Measurements from ENCODE around the gene PPP1R3A. TPM values are rescaled to one million over a fixed set of nuclear protein-coding genes. Genes with fewer than 3 reads are reported as not detected.

The PPP1R3A gene
- polyA plus RNA-seq, 1 donor from 2014 or later = 1.6 TPM

DNA sequence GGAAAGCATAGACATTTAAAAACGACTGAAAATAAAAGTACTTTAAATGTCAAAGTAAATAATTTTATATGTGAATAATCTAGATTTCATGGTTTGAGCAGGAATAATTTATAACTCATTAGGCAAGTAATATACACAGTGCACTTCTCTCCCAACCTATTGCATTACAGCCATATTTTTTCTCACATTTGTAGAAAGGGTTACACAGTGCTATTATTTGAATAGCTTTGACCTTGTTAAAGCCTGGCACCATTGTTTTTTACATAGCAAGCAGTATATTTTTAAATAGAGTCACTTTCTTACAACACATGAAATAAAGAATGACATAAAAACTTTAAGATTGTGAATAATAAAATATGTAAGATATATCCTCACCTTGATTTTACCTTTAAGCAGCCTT lies 969 bp downstream of the PPP1R3A start:
- Histone ChIP-seq H3K9me3 (ENCODE audit: low read length) (no peaks in the 10 kb centered on the region), H3K79me2 (replicated peaks; ENCODE audit: insufficient read depth, low read length) (no peaks in the 10 kb centered on the region), H3K9me2 (ENCODE audit: insufficient read depth, low read length) (no peaks in the 10 kb centered on the region), H3K27ac (ENCODE audit: low read length) (peak overlapping the region; percentile 94), H3K4me3 (ENCODE audit: low read length) (no peak overlapping the region), H3K9ac (ENCODE audit: low read length) (no peak overlapping the region), H3K4me2 (ENCODE audit: low read length) (no peak overlapping the region), H4K20me1 (ENCODE audit: insufficient read depth) (no peaks in the 10 kb centered on the region), H3K27me3 (ENCODE audit: insufficient read depth, low read depth, low read length) (no peaks in the 10 kb centered on the region), H3K36me3 (ENCODE audit: insufficient read depth, low read length) (no peaks in the 10 kb centered on the region), H3F3A (ENCODE audit: insufficient read depth, low read length, poor library complexity, severe bottlenecking) (peaks cover 10% of the 10 kb centered on the region), H2AFZ (ENCODE audit: low read depth, low read length) (no peak overlapping the region)
- no peak for TF ChIP-seq EP300 (conservative IDR thresholded peaks at IDR 0.05; ENCODE audit: poor library complexity, severe bottlenecking)

DNA sequence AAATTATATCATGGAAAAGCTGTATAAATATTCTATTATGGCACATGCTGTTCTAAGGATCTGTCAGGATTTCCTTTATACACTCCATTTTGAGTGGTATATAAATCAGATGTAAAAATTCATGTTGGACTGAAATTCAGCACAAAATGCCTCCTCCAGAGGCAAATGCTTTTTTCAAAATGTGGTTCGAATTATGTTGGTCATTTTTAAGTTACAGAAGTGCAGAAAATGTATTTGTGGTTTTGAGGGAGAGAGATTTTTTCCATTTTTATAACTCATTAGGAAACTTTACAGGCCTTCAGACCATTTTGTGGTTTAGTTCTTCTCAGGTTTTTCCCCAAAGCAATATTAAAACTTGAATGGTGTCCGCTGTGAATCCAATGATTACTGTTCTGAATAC lies 2.9 kb downstream of the PPP1R3A start:
- no peaks in the 10 kb centered on the region for H4K20me1 ChIP-seq (ENCODE audit: insufficient read depth)
- H3K27ac ChIP-seq (ENCODE audit: low read length) = no peak overlapping the region
- H3K9ac ChIP-seq (ENCODE audit: low read length) = no peak overlapping the region
- no peaks in the 10 kb centered on the region for H3K36me3 ChIP-seq (ENCODE audit: insufficient read depth, low read length)
- H3K27me3 ChIP-seq (ENCODE audit: insufficient read depth, low read depth, low read length) = no peaks in the 10 kb centered on the region
- H2AFZ ChIP-seq (ENCODE audit: low read depth, low read length) = no peak overlapping the region
- no peak overlapping the region for H3K4me3 ChIP-seq (ENCODE audit: low read length)
- no peaks in the 10 kb centered on the region for H3K79me2 ChIP-seq (replicated peaks; ENCODE audit: insufficient read depth, low read length)
- H3F3A ChIP-seq (ENCODE audit: insufficient read depth, low read length, poor library complexity, severe bottlenecking) = peaks cover 10% of the 10 kb centered on the region
- no peak overlapping the region for H3K4me2 ChIP-seq (ENCODE audit: low read length)
- TF ChIP-seq, protein P1, sequence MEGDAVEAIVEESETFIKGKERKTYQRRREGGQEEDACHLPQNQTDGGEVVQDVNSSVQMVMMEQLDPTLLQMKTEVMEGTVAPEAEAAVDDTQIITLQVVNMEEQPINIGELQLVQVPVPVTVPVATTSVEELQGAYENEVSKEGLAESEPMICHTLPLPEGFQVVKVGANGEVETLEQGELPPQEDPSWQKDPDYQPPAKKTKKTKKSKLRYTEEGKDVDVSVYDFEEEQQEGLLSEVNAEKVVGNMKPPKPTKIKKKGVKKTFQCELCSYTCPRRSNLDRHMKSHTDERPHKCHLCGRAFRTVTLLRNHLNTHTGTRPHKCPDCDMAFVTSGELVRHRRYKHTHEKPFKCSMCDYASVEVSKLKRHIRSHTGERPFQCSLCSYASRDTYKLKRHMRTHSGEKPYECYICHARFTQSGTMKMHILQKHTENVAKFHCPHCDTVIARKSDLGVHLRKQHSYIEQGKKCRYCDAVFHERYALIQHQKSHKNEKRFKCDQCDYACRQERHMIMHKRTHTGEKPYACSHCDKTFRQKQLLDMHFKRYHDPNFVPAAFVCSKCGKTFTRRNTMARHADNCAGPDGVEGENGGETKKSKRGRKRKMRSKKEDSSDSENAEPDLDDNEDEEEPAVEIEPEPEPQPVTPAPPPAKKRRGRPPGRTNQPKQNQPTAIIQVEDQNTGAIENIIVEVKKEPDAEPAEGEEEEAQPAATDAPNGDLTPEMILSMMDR (IDR thresholded peaks at IDR 0.05; ENCODE audit: poor library complexity, severe bottlenecking) = no peak
- TF ChIP-seq, protein P2, sequence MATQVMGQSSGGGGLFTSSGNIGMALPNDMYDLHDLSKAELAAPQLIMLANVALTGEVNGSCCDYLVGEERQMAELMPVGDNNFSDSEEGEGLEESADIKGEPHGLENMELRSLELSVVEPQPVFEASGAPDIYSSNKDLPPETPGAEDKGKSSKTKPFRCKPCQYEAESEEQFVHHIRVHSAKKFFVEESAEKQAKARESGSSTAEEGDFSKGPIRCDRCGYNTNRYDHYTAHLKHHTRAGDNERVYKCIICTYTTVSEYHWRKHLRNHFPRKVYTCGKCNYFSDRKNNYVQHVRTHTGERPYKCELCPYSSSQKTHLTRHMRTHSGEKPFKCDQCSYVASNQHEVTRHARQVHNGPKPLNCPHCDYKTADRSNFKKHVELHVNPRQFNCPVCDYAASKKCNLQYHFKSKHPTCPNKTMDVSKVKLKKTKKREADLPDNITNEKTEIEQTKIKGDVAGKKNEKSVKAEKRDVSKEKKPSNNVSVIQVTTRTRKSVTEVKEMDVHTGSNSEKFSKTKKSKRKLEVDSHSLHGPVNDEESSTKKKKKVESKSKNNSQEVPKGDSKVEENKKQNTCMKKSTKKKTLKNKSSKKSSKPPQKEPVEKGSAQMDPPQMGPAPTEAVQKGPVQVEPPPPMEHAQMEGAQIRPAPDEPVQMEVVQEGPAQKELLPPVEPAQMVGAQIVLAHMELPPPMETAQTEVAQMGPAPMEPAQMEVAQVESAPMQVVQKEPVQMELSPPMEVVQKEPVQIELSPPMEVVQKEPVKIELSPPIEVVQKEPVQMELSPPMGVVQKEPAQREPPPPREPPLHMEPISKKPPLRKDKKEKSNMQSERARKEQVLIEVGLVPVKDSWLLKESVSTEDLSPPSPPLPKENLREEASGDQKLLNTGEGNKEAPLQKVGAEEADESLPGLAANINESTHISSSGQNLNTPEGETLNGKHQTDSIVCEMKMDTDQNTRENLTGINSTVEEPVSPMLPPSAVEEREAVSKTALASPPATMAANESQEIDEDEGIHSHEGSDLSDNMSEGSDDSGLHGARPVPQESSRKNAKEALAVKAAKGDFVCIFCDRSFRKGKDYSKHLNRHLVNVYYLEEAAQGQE (IDR thresholded peaks at IDR 0.05; ENCODE audit: borderline replicate concordance) = no peak
- TF ChIP-seq EP300 (conservative IDR thresholded peaks at IDR 0.05; ENCODE audit: poor library complexity, severe bottlenecking) = no peak
- TF ChIP-seq POLR2AphosphoS5 (IDR thresholded peaks at IDR 0.05) = no peak
- TF ChIP-seq EZH2 (IDR thresholded peaks at IDR 0.05; ENCODE audit: borderline replicate concordance, insufficient read depth, low read length, poor library complexity, severe bottlenecking) = no peak
- no peak for TF ChIP-seq RAD21 (conservative IDR thresholded peaks at IDR 0.05)
- no peak for TF ChIP-seq SMC3 (conservative IDR thresholded peaks at IDR 0.05; ENCODE audit: poor library complexity)
- no peak for TF ChIP-seq TAF1 (IDR thresholded peaks at IDR 0.05; ENCODE audit: low read depth)
- no peak for TF ChIP-seq MXI1 (conservative IDR thresholded peaks at IDR 0.05; ENCODE audit: poor library complexity, severe bottlenecking)
- H3K9me2 ChIP-seq (ENCODE audit: insufficient read depth, low read length) = no peaks in the 10 kb centered on the region
- H3K9me3 ChIP-seq (ENCODE audit: low read length) = no peaks in the 10 kb centered on the region

DNA sequence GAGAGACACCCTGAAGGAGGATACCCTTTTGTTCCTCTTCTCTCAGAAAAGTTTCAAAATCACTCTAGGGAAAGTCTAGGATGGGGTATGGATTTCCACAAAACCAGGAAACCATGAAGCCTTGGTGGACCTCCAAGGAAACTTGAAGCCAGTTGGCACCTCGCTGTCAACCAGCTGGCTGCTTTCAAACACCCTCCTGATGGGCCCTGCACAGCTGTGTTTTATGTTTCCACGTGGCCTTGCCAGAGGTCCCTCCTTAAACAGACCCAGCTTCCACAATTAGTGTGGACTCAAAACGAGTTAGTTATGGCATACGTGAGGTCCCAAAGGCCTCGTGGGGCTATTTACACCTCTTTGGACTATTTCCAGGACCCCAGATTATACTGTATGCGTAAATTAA lies 5.9 kb downstream of the PPP1R3A start:
- H3K27ac ChIP-seq (ENCODE audit: low read length) = no peak overlapping the region
- H3F3A ChIP-seq (ENCODE audit: insufficient read depth, low read length, poor library complexity, severe bottlenecking) = no peaks in the 10 kb centered on the region
- H3K36me3 ChIP-seq (ENCODE audit: insufficient read depth, low read length) = no peaks in the 10 kb centered on the region
- no peak overlapping the region for H3K4me2 ChIP-seq (ENCODE audit: low read length)
- no peaks in the 10 kb centered on the region for H4K20me1 ChIP-seq (ENCODE audit: insufficient read depth)
- H3K4me3 ChIP-seq (ENCODE audit: low read length) = no peak overlapping the region
- no peaks in the 10 kb centered on the region for H3K9me3 ChIP-seq (ENCODE audit: low read length)
- H3K27me3 ChIP-seq (ENCODE audit: insufficient read depth, low read depth, low read length) = no peaks in the 10 kb centered on the region
- no peak overlapping the region for H3K9ac ChIP-seq (ENCODE audit: low read length)
- no peaks in the 10 kb centered on the region for H3K9me2 ChIP-seq (ENCODE audit: insufficient read depth, low read length)
- no peaks in the 10 kb centered on the region for H3K79me2 ChIP-seq (replicated peaks; ENCODE audit: insufficient read depth, low read length)
- TF ChIP-seq, protein P1 (IDR thresholded peaks at IDR 0.05; ENCODE audit: poor library complexity, severe bottlenecking) = no peak
- TF ChIP-seq SMC3 (conservative IDR thresholded peaks at IDR 0.05; ENCODE audit: poor library complexity) (no peak), TAF1 (IDR thresholded peaks at IDR 0.05; ENCODE audit: low read depth) (no peak), EP300 (conservative IDR thresholded peaks at IDR 0.05; ENCODE audit: poor library complexity, severe bottlenecking) (no peak), POLR2AphosphoS5 (IDR thresholded peaks at IDR 0.05) (no peak), EZH2 (IDR thresholded peaks at IDR 0.05; ENCODE audit: borderline replicate concordance, insufficient read depth, low read length, poor library complexity, severe bottlenecking) (no peak)
- no peak overlapping the region for H2AFZ ChIP-seq (ENCODE audit: low read depth, low read length)
